Measurements from ENCODE around the gene LENG8.
A peak's percentile ranks its signal among the peaks of the same experiment; 100 is the strongest.

LENG8 gene

GRCh38 chr19:54448774-54449700 is at the start of gene LENG8:
LENG8 (plus strand) TSS chr19:54449199; CDS start chr19:54451345, 2,146 bp downstream.
- DNase-seq (ENCODE audit: low read depth) = peak; percentile 95

GRCh38 chr19:54400913-54401312 is 48.1 kb upstream of the LENG8 start:
- no peak for DNase-seq (ENCODE audit: low read depth)

GRCh38 chr19:54403054-54403453 is 45.9 kb upstream of the LENG8 start:
- DNase-seq (ENCODE audit: low read depth) = no peak

- DNase-seq (ENCODE audit: low read depth) = no peak
Observed at GRCh38 chr19:54405628-54406027, 43.4 kb upstream of the LENG8 start.

GRCh38 chr19:54407780-54408179 is 41.2 kb upstream of the LENG8 start:
- no peak for DNase-seq (ENCODE audit: low read depth)

- DNase-seq (ENCODE audit: low read depth) = no peak
Observed at GRCh38 chr19:54408456-54409026, 40.5 kb upstream of the LENG8 start.

- no peak for DNase-seq (ENCODE audit: low read depth)
Observed at GRCh38 chr19:54411033-54411432, 38.0 kb upstream of the LENG8 start.

- no peak for DNase-seq (ENCODE audit: low read depth)
Observed at GRCh38 chr19:54412877-54413276, 36.1 kb upstream of the LENG8 start.

- DNase-seq (ENCODE audit: low read depth) = no peak
Observed at GRCh38 chr19:54414156-54414555, 34.8 kb upstream of the LENG8 start.

- DNase-seq (ENCODE audit: low read depth) = peak; percentile 12
Observed at GRCh38 chr19:54415208-54415900, 33.6 kb upstream of the LENG8 start, which contains the start of gene TTYH1. TTYH1 (plus strand) TSS chr19:54415464; CDS start chr19:54415553, 89 bp downstream.

GRCh38 chr19:54415901-54416673 is 32.9 kb upstream of the LENG8 start:
- no peak for DNase-seq (ENCODE audit: low read depth)

- DNase-seq (ENCODE audit: low read depth) = no peak
Observed at GRCh38 chr19:54416695-54417491, 32.1 kb upstream of the LENG8 start.

GRCh38 chr19:54418030-54418929 is 30.7 kb upstream of the LENG8 start:
- DNase-seq (ENCODE audit: low read depth) = no peak

- DNase-seq (ENCODE audit: low read depth) = no peak
Observed at GRCh38 chr19:54418930-54419800, 29.8 kb upstream of the LENG8 start.

GRCh38 chr19:54420068-54420382 is 29.0 kb upstream of the LENG8 start:
- no peak for DNase-seq (ENCODE audit: low read depth)

- DNase-seq (ENCODE audit: low read depth) = no peak
Observed at GRCh38 chr19:54420383-54421168, 28.4 kb upstream of the LENG8 start.

- DNase-seq (ENCODE audit: low read depth) = no peak
Observed at GRCh38 chr19:54421169-54421516, 27.9 kb upstream of the LENG8 start.

GRCh38 chr19:54421521-54421920 is 27.5 kb upstream of the LENG8 start:
- no peak for DNase-seq (ENCODE audit: low read depth)

GRCh38 chr19:54422136-54422535 is 26.9 kb upstream of the LENG8 start:
- no peak for DNase-seq (ENCODE audit: low read depth)
